ENCODE results near the gene DNTTIP2.
"Not testable (repeated sequence)": the region's sequence is repeated elsewhere in the genome, so short reads cannot be mapped to it uniquely, and the experiment has no call there.

The DNTTIP2 gene

GRCh38 chr1:93851878-93852277 is 27.1 kb downstream of the DNTTIP2 start:
- DNase-seq (no peak), ATAC-seq (no peak)
- Mint-ChIP-seq H3K9me3 (peaks cover 0 to 10% of the 10 kb centered on the region in 2 donors), H3K4me3 (no peak overlapping the region), H3K27me3 (peaks cover 17% of the 10 kb centered on the region), H3K27ac (no peak overlapping the region), H3K4me1 (peaks cover 10% of the 10 kb centered on the region)

GRCh38 chr1:93851327-93851712 is 27.7 kb downstream of the DNTTIP2 start:
- Mint-ChIP-seq H3K4me3 (no peak overlapping the region), H3K4me1 (peaks cover 10% of the 10 kb centered on the region), H3K27me3 (peaks cover 13% of the 10 kb centered on the region), H3K9me3 (peaks cover 0 to 6% of the 10 kb centered on the region in 2 donors), H3K27ac (no peak overlapping the region)
- no peak for ATAC-seq
- DNase-seq: no peak

GRCh38 chr1:93850687-93851326 is 28.2 kb downstream of the DNTTIP2 start:
- DNase-seq: peak; percentile 42 to 61
- not testable (repeated sequence) for H3K27ac Mint-ChIP-seq, ATAC-seq, H3K9me3 Mint-ChIP-seq
- Mint-ChIP-seq H3K4me1 (peaks cover 11% of the 10 kb centered on the region), H3K4me3 (peak overlapping the region in 1 of 2 donors; percentile 1), H3K27me3 (peaks cover 13% of the 10 kb centered on the region)

GRCh38 chr1:93848350-93848883 is 30.6 kb downstream of the DNTTIP2 start:
- H3K9me3 Mint-ChIP-seq: peaks cover 0 to 6% of the 10 kb centered on the region in 2 donors
- H3K4me3 Mint-ChIP-seq: peak overlapping the region; percentile 96 to 100
- H3K4me1 Mint-ChIP-seq: peaks cover 28% of the 10 kb centered on the region
- no peaks in the 10 kb centered on the region for H3K27me3 Mint-ChIP-seq
- DNase-seq (no peak), ATAC-seq (no peak)
- peak overlapping the region; percentile 91 to 100 for H3K27ac Mint-ChIP-seq

- peaks cover 28% of the 10 kb centered on the region for H3K4me1 Mint-ChIP-seq
- H3K27ac Mint-ChIP-seq: peak overlapping the region; percentile 91 to 100
- H3K27me3 Mint-ChIP-seq: no peaks in the 10 kb centered on the region
- ATAC-seq: peak; percentile 21
- H3K4me3 Mint-ChIP-seq: peak overlapping the region; percentile 96 to 100
- peaks cover 0 to 6% of the 10 kb centered on the region in 2 donors for H3K9me3 Mint-ChIP-seq
- peak in 1 of 2 donors; percentile 60 for DNase-seq
Measured at GRCh38 chr1:93847811-93848288, 31.2 kb downstream of the DNTTIP2 start.

GRCh38 chr1:93846992-93847810 is 31.8 kb downstream of the DNTTIP2 start:
- Mint-ChIP-seq H3K4me3 (peak overlapping the region; percentile 96 to 100), H3K27ac (peak overlapping the region; percentile 93 to 100), H3K4me1 (peaks cover 28% of the 10 kb centered on the region), H3K27me3 (no peaks in the 10 kb centered on the region), H3K9me3 (peaks cover 0 to 6% of the 10 kb centered on the region in 2 donors)
- DNase-seq (peak; percentile 89 to 91), ATAC-seq (peak; percentile 76)

GRCh38 chr1:93846206-93846991 is 32.6 kb downstream of the DNTTIP2 start:
- Mint-ChIP-seq H3K9me3 (peaks cover 0 to 6% of the 10 kb centered on the region in 2 donors), H3K4me1 (peaks cover 28% of the 10 kb centered on the region), H3K27ac (peak overlapping the region; percentile 93 to 98), H3K27me3 (no peaks in the 10 kb centered on the region), H3K4me3 (peak overlapping the region; percentile 96 to 100)
- DNase-seq: peak; percentile 85
- peak; percentile 65 for ATAC-seq

- Mint-ChIP-seq H3K27ac (peak overlapping the region; percentile 93 to 98), H3K9me3 (peaks cover 0 to 6% of the 10 kb centered on the region in 2 donors)
- no peak for DNase-seq
Measured at GRCh38 chr1:93845538-93846205, 33.3 kb downstream of the DNTTIP2 start.

GRCh38 chr1:93844262-93845045 is 34.6 kb downstream of the DNTTIP2 start:
- peak; percentile 35 to 36 for DNase-seq
- Mint-ChIP-seq H3K27ac (peak overlapping the region in 1 of 2 donors; percentile 34), H3K4me3 (no peak overlapping the region)

More at GRCh38 chr1:93845538-93846205, 33.3 kb downstream of the DNTTIP2 start:
- ATAC-seq: peak; percentile 66
- no peaks in the 10 kb centered on the region for H3K27me3 Mint-ChIP-seq
- H3K4me1 Mint-ChIP-seq: peaks cover 28% of the 10 kb centered on the region
- peak overlapping the region; percentile 96 to 100 for H3K4me3 Mint-ChIP-seq

GRCh38 chr1:93842750-93843500 is 36.1 kb downstream of the DNTTIP2 start:
- Mint-ChIP-seq H3K27ac (peak overlapping the region in 1 of 2 donors; percentile 25), H3K4me1 (peaks cover 28% of the 10 kb centered on the region), H3K9me3 (no peaks in the 10 kb centered on the region), H3K4me3 (no peak overlapping the region), H3K27me3 (no peaks in the 10 kb centered on the region)
- ATAC-seq (no peak), DNase-seq (no peak)

More at GRCh38 chr1:93844262-93845045, 34.6 kb downstream of the DNTTIP2 start:
- H3K4me1 Mint-ChIP-seq: peaks cover 28% of the 10 kb centered on the region
- H3K9me3 Mint-ChIP-seq: no peaks in the 10 kb centered on the region
- no peak for ATAC-seq
- no peaks in the 10 kb centered on the region for H3K27me3 Mint-ChIP-seq

GRCh38 chr1:93841771-93842170 is 37.2 kb downstream of the DNTTIP2 start:
- ATAC-seq (no peak), DNase-seq (no peak)
- no peaks in the 10 kb centered on the region for H3K9me3 Mint-ChIP-seq
- peaks cover 18% of the 10 kb centered on the region for H3K4me1 Mint-ChIP-seq
- H3K27ac Mint-ChIP-seq: peak overlapping the region in 1 of 2 donors; percentile 37
- H3K4me3 Mint-ChIP-seq: no peak overlapping the region
- H3K27me3 Mint-ChIP-seq: no peaks in the 10 kb centered on the region

GRCh38 chr1:93840956-93841482 is 38.0 kb downstream of the DNTTIP2 start:
- ATAC-seq (no peak), DNase-seq (no peak)
- H3K27me3 Mint-ChIP-seq: no peaks in the 10 kb centered on the region
- no peak overlapping the region for H3K27ac Mint-ChIP-seq
- H3K4me3 Mint-ChIP-seq: no peak overlapping the region
- no peaks in the 10 kb centered on the region for H3K9me3 Mint-ChIP-seq
- H3K4me1 Mint-ChIP-seq: peaks cover 18% of the 10 kb centered on the region

- no peak for DNase-seq
- Mint-ChIP-seq H3K9me3 (peaks cover under 1 to 2% of the 10 kb centered on the region in 2 donors), H3K27ac (no peak overlapping the region), H3K4me3 (no peak overlapping the region), H3K4me1 (peaks cover 6% of the 10 kb centered on the region), H3K27me3 (no peaks in the 10 kb centered on the region)
- ATAC-seq: no peak
Measured at GRCh38 chr1:93839753-93840152, 39.3 kb downstream of the DNTTIP2 start.

All from stimulated activated naive CD8-positive, alpha-beta T cell treated with anti-CD3 and anti-CD28 coated beads, Interleukin-15, amount 100 ng/mL, for 72 hours (primary cell).